ENCODE measurements around the gene SLC6A1.

Gene SLC6A1

GRCh38 chr3:10997196-10997595 lies 4.6 kb downstream of the SLC6A1 start:
- no peak overlapping the region for H3K4me3 ChIP-seq (replicated peaks in 1 of 2; ENCODE audit: low read depth in 2 of 2, low read length in 2 of 2)
- DNase-seq (ENCODE audit: low read depth in 2 of 2): no peak
- no peak for TF ChIP-seq CTCF (IDR thresholded peaks at IDR 0.05; ENCODE audit: low read depth, low read length)

GRCh38 chr3:10998542-10998941 lies 6.0 kb downstream of the SLC6A1 start:
- no peak for TF ChIP-seq CTCF (IDR thresholded peaks at IDR 0.05; ENCODE audit: low read depth, low read length)
- H3K4me3 ChIP-seq (replicated peaks in 1 of 2; ENCODE audit: low read depth in 2 of 2, low read length in 2 of 2): no peak overlapping the region
- no peak for DNase-seq (ENCODE audit: low read depth in 2 of 2)

- no peak for TF ChIP-seq CTCF (IDR thresholded peaks at IDR 0.05; ENCODE audit: low read depth, low read length)
- no peak overlapping the region for H3K4me3 ChIP-seq (replicated peaks in 1 of 2; ENCODE audit: low read depth in 2 of 2, low read length in 2 of 2)
- DNase-seq (ENCODE audit: low read depth in 2 of 2): no peak
Observed at GRCh38 chr3:10999221-11000107, 6.9 kb downstream of the SLC6A1 start.

- DNase-seq (ENCODE audit: low read depth in 2 of 2): no peak
- H3K4me3 ChIP-seq (replicated peaks in 1 of 2; ENCODE audit: low read depth in 2 of 2, low read length in 2 of 2): no peak overlapping the region
- TF ChIP-seq CTCF (IDR thresholded peaks at IDR 0.05; ENCODE audit: low read depth, low read length): no peak
Observed at GRCh38 chr3:11000528-11000927, 8.0 kb downstream of the SLC6A1 start.

GRCh38 chr3:11001020-11001657 lies 8.6 kb downstream of the SLC6A1 start:
- no peak for TF ChIP-seq CTCF (IDR thresholded peaks at IDR 0.05; ENCODE audit: low read depth, low read length)
- H3K4me3 ChIP-seq (replicated peaks in 1 of 2; ENCODE audit: low read depth in 2 of 2, low read length in 2 of 2): no peak overlapping the region
- peak in 1 of 2 donors; percentile 6 for DNase-seq (ENCODE audit: low read depth in 2 of 2)

- no peak for DNase-seq (ENCODE audit: low read depth in 2 of 2)
- no peak overlapping the region for H3K4me3 ChIP-seq (replicated peaks in 1 of 2; ENCODE audit: low read depth in 2 of 2, low read length in 2 of 2)
- TF ChIP-seq CTCF (IDR thresholded peaks at IDR 0.05; ENCODE audit: low read depth, low read length): no peak
Observed at GRCh38 chr3:11001658-11002021, 9.1 kb downstream of the SLC6A1 start.

All from cardiac fibroblast (primary cell).